22Rv1 (cell line): Measurements from ENCODE around the gene NINJ2.

Experiments used
- H3K27ac ChIP-seq: fragments of 450-650 bp; 2 replicates; pipeline ENCODE4 v1.5.1; 2017
- ZFX ChIP-seq: fragments of 450-650 bp; IDR thresholded peaks from 2 replicates; pipeline ENCODE4 v1.6.1; 2017; ENCODE audit warnings: antibody characterized with exemption, borderline replicate concordance
- TF ChIP-seq, protein P1 (sequence below): fragments of 450-650 bp; IDR thresholded peaks from 2 replicates; pipeline ENCODE4 v1.5.1; 2017; ENCODE audit warnings: mild to moderate bottlenecking

Gene NINJ2

DNA sequence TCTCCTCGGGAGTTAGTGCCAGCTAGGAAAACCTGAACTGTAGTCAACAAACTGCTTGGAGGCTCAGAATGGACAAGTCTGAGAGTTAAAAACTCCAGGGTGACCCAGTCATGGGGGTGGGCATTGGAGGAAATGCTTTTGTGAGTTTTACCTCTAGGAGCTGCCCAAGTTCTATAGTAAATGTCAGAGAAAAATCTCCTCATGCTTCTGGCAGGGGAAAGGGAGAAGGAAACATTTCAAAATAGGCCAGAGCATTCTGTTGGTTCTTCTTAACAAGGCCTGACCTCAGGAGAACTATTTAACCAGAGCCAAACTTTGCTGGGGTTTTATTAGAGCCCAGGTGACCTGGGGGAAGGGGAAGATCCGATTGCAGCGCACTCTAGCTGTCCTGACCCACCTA lies 12.3 kb downstream of the NINJ2 start:
- no peak for TF ChIP-seq ZFX
- TF ChIP-seq, protein P1, sequence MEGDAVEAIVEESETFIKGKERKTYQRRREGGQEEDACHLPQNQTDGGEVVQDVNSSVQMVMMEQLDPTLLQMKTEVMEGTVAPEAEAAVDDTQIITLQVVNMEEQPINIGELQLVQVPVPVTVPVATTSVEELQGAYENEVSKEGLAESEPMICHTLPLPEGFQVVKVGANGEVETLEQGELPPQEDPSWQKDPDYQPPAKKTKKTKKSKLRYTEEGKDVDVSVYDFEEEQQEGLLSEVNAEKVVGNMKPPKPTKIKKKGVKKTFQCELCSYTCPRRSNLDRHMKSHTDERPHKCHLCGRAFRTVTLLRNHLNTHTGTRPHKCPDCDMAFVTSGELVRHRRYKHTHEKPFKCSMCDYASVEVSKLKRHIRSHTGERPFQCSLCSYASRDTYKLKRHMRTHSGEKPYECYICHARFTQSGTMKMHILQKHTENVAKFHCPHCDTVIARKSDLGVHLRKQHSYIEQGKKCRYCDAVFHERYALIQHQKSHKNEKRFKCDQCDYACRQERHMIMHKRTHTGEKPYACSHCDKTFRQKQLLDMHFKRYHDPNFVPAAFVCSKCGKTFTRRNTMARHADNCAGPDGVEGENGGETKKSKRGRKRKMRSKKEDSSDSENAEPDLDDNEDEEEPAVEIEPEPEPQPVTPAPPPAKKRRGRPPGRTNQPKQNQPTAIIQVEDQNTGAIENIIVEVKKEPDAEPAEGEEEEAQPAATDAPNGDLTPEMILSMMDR = no peak
- no peak overlapping the region for H3K27ac ChIP-seq

DNA sequence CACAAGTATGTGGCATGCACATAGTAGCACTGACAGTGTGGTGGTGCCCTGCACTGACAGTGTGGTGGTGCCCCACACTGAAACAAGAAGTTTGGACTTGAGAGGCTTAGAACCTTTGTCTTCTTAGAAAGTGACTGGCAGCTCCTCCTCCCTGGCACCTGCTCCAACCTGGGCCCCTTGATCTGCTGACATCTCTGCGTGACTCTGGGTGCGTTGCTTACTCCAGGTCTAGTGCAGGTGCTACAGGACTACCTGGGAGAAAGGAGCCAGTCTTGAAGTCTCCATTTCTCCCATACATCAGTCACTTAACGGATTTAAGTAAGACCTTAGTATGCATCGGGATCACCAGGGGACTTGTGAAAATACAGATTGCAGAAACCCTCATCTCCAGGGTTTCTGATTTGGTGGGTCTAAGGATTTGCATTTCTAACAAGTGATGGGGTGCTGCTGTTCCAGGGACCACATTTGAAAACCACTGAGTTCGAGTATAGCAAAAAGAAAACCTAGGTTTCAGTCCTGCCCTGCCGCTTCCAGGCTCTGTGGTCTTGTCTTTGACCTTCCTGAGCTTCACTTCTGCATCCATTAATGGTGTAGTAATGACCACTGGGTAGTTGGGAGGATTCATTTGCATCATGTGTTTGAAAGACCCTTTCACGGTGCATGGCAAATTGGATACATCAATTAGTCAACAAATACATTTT lies 15.7 kb downstream of the NINJ2 start:
- TF ChIP-seq, protein P1 = no peak
- no peak for TF ChIP-seq ZFX
- H3K27ac ChIP-seq = no peak overlapping the region

DNA sequence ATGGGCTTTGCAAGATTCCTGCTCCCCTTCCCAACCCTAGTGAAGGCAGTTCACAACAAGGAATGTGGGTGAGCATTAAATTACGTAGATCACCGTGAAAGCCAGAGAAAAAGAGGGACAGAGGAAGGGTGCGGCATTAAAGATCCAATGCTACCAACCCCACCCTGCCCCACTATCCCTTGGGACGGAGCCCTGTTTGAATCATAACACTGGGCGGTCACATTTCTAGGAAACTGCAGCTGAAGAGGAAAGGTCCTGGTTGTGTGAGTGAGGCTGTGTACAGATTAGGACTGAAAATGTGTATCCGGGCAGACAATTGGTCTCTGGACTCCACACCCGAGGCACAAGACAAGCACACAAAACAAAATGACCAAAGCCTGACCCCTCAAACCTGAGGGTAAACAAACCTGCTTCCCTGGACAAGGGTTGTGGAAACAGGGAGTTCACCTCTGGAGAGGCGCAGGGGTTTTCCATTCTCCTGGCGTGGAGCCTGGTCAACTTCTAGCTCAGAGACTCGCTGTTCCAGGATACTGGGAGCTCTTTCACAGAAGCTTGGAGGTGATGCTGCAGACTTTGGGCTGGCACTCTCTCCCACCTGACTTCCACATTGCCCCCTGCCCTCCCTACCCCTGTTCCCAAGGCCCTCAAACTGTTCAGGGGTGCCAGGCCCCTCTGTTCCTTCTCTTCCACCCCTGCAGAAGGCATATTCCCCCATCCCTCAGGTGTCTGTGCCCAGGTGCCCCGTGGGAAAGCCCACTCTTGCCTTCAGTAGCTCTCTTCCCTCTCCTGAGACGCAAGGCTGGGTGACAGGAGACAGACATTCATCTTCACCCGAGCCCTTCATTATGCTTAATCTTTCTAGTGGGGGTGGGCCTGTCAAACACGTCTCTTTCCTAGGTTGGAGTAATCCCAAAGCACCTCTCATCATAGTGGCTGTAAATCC lies 16.5 kb downstream of the NINJ2 start:
- H3K27ac ChIP-seq = no peak overlapping the region
- no peak for TF ChIP-seq ZFX
- TF ChIP-seq, protein P1 = no peak

DNA sequence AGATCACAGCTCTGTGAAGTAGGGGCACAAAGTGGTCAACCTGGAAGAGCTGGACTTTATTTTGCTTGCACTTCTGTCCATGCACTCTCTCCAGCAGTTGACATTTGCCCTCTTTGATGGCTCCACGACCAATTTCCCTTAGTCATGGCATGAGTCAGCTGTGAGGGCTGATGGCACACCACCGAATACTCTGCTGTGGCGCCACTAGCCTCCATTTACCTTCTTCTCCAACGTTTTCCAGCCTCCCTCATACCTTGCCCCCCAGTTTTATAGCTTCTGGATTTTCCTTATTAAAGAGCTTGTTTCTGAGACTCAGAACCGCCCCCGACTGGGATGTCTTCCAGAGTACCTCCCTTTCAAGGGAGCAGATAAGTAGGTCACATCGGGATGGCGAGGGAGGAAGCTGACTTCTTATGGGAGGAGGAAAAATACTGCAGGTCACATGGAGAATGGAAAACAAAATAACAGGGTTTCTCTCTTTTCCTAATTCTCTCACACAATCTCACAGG lies 17.6 kb downstream of the NINJ2 start:
- no peak overlapping the region for H3K27ac ChIP-seq
- TF ChIP-seq ZFX = no peak
- TF ChIP-seq, protein P1 = no peak

DNA sequence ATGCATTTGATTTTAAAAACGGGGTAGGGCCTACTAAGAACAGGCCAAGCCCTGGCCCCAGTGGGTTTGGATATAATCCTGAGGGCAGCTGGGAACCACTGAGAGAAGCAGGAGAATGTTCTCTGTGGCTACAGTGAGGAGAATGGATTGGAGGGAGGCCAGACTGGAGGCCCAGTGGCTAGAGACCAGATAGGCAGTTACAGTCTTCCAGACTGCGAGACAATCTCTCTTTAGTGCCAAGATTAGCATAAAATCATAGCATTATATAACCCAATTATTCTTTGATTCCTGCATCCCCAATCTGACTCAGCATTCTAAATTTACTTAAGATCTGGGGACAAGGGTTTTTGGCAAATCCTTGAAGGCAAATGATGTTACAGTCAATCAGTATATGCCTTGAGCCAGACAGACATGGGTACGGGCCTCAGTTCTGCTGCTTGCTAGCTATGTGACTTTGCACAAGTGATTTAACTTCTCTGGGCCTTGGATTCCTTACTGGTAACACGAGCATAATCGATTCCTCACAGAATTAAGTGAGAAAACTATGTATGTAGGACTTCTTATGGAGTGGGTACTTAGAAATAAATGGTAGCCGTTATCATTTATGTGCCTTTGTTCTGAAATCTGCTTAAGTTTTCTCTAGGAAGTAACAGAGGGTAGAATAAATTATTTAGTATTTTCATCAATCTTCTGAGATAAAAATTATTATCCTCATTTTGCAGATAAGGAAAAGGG lies 18.3 kb downstream of the NINJ2 start:
- TF ChIP-seq, protein P1 = no peak
- TF ChIP-seq ZFX = no peak
- H3K27ac ChIP-seq = no peak overlapping the region

DNA sequence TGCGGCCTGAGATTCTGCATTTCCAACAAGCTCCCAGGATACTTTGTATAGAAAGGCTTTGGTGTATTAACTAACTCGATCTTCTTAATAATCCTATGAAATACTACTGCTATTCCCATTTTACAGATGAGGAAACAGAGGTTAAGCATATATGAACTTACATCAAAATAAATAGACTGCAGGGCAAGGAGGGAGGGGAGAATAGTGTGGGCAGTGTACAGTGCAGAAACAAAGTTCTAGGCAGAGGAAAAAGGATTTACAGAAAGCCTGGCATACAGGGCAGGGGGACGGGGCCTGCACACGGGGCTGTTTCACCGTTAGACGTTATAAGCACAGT lies 19.0 kb downstream of the NINJ2 start:
- no peak overlapping the region for H3K27ac ChIP-seq

More for the DNA sequence above, 19.0 kb downstream of the NINJ2 start:
- no peak for TF ChIP-seq ZFX
- TF ChIP-seq, protein P1 = no peak
